Measurements from ENCODE around the gene SEMA5A.

GRCh38 chr5:9428272-9428671 is 117.6 kb downstream of the SEMA5A start:
- TF ChIP-seq CTCF (IDR thresholded peaks at IDR 0.05) (no peak), EZH2phosphoT487 (IDR thresholded peaks at IDR 0.05; ENCODE audit: borderline replicate concordance, low read depth) (no peak), POLR2AphosphoS5 (IDR thresholded peaks at IDR 0.05; ENCODE audit: low read depth, low read length) (no peak), NFIC (IDR thresholded peaks at IDR 0.05; ENCODE audit: borderline replicate concordance) (no peak), REST (IDR thresholded peaks at IDR 0.05; ENCODE audit: low read depth, low read length) (no peak), TAF1 (IDR thresholded peaks at IDR 0.05; ENCODE audit: borderline replicate concordance, low read depth, low read length) (no peak), NRF1 (IDR thresholded peaks at IDR 0.05; ENCODE audit: low read depth, low read length) (no peak)
